Muscle of arm (tissue), 12 donors: ENCODE results near the gene SLC5A2. TPM values are rescaled to one million over a fixed set of nuclear protein-coding genes. Genes with fewer than 3 reads are reported as not detected.
A peak's percentile ranks its signal among the peaks of the same experiment; 100 is the strongest.
"Not testable (repeated sequence)": the region's sequence is repeated elsewhere in the genome, so short reads cannot be mapped to it uniquely, and the experiment has no call there.

Source experiments
- DNase-seq: peaks from one replicate; pipeline ENCODE4 v3.0.0-alpha.2; 2013
- polyA plus RNA-seq, 12 donors: library from polyadenylated mRNA; unstranded; fragments of 120-200 nt; gene quantifications; one replicate each; pipeline ENCODE4 v1.2.1, GENCODE V29; 2013; ENCODE audit not compliant: insufficient read length in 12 of 12

SLC5A2 gene
- polyA plus RNA-seq, 12 donors, result 0.98 to 11.3 (median 5.0) TPM; not detected in 2

DNA sequence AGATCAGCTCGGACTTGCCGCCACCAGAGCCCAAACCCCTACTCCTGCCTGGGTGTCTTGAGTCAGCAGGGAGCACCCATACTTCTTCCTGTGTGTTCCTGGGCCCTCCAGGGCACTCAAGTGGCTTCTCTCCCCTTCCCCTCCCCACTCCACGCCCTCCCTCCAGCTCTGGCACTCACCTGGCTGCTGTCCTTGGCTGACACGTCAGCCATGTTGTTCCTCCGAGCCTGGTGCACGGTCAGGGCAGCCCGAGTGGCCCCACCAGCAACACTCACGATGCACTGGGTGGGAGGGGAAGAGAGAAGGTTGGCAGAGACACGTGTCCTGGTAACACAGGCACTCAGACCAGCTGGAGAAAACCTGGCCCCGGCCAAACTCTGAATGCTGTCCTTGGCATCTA is 13.7 kb downstream of the SLC5A2 start:
- DNase-seq, result no peak

DNA sequence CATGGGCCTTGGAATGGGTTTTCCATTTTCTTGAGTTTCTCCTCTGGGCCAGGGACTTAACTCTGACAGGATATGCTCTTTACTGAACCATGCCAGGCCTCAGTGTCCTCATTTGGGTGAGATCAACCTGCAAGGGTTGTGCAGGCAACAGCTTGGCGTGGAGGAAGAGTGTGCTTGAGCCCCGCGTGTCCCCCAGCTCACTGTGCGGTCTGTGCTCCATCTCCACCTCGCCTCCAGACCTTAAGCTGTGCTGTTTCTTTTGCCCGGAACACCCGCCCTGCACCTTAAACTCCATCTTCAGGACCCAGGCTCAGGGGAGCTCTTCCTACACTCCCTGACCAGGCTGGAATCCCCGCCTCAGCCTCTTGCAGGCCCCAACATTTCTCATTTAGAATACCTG is 15.6 kb downstream of the SLC5A2 start:
- no peak for DNase-seq

DNA sequence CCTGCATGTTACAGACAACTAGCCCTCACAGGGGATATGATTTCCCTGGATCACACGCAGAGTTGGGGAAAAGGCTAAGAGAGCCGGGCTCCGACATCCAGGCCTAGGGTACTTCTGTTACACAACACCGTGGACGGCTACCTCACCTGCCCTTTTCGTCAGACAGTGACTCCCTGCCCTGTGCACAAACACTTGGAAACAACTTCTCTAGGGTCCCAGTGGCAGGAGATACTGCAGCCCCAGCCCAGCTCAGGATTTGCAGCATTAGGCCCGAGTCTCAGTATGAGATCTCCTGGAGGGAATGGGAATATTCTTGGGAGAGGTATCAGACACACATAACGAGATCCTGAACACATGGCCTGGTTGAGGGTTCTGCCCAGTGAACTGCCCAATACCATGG is 17.0 kb downstream of the SLC5A2 start:
- no peak for DNase-seq

DNA sequence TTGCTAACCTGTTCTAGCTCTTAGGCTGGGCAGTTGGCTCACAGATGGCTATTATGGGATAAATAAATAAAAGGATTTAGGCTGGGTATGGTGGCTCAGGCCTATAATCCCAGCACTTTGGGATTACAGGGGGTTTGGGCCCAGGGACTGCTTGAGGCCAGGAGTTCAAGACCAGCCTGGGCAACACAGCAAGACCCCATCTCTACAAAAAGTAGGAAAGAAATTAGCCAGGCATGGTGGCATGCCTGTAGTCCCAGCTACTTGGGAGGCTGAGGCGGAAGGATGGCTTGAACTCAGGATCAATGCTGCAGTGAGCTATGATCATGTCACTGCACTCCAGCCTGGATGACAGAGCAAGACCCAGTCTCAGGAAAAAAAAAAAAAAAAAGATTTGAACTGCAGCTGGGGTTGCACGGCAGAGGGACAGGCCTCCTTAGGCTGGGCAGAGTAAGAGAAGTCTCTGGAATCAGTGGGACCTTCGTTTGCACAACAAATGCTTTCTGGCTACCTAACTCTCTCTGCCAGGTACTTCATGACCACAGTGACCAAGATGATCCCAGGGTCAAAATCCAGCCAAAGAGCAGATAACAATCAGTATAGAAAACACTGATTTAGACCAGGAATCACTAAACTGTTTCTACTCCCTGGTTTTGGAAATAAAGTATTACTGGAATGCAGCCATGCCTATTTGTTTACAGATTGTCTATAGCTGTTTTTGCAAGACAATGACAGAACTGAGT is 18.5 kb downstream of the SLC5A2 start:
- DNase-seq, result no peak

- no peak for DNase-seq
These were observed 19.0 kb downstream of the SLC5A2 start for GRCh38 chr16:31501966-31502348.

GRCh38 chr16:31502981-31503380 is 20.1 kb downstream of the SLC5A2 start:
- no peak for DNase-seq

- not testable (repeated sequence) for DNase-seq
These were observed 20.6 kb downstream of the SLC5A2 start for GRCh38 chr16:31503555-31503954.

GRCh38 chr16:31504159-31504558 is 21.2 kb downstream of the SLC5A2 start:
- DNase-seq, result no peak

GRCh38 chr16:31505483-31505882 is 22.6 kb downstream of the SLC5A2 start:
- no peak for DNase-seq

DNA sequence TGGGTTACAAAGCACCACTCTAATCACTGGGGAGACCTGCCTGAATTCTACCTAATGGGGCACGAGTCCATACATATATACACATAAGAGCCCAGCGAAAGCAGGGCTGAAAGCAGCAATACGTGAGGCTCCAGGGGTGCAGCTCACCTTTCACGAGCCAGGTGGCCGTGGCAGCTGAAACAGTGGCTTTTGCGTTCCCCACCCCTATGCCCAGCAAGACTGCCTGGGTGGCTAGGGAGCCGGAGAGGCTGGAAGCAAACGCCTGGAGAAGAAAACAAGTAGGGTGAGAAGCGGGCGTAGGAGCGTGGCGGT is 24.6 kb downstream of the SLC5A2 start:
- no peak for DNase-seq

- DNase-seq, result peak; percentile 93
These were observed 25.2 kb downstream of the SLC5A2 start, which contains the start of gene RUSF1 for GRCh38 chr16:31507929-31508705. TSS of gene RUSF1 (minus strand) at chr16:31508391. CDS start at chr16:31508373, 18 bp downstream.

DNA sequence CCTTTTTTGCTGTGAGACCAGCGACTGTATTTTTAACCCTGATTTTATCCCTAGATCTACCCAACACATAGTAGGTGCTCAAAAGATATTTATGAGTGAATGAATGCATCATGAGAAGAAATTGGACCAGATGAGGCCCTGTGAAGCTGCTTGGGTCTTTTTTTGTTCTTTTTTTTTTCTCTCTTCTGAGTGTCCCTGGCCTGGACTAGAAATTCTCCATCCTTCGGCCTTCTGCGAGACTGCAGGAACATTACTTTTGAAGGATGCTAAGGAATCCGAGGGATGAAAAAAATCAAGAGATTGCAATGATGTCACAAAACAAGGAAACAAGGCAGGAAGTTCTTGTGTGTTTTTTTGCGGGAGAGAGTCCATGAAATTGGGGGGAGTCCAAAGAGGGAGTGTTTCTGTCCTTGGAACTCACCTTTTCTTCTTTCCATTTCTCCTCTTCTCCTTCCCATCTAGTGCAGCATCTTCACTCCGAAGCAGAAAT is 25.8 kb downstream of the SLC5A2 start:
- peak; percentile 69 for DNase-seq

DNA sequence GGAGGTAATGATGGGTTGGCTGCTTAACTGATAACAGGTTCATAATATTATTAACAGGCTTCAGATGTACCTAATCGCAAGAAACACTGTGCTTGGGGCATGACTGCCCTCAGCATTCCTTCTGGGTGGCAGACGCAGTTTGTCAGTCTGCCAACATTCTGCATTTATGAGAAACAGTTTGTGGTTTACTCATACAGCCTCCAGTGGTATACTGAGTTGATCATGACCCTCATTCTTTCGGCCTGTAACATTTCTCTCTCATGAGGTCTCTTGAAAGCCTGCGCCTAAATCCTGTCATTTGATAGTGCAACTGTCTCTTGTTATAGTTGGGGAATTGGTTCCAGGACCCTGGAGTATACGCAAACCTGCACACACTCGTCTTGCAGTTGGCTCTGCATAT is 30.2 kb downstream of the SLC5A2 start:
- no peak for DNase-seq

DNA sequence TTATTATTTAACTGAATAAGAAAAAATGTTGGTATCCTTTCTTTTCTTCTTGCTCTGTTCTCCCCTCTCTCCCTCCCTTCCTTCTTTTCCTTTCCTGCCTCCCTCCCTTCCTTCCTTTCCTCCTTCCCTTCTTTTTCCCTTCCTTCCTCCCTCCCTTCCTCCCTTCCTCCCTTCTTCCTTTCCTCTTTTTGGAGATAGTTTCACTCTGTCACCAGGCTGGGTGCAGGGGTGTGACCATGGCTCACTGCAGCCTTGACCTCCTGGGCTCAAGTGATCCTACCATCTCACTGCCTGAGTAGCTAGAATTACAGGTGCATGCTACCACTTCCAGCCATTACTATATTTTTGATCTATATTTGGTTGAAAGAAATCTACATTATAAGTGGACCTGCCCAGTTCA is 31.0 kb downstream of the SLC5A2 start:
- no peak for DNase-seq

DNA sequence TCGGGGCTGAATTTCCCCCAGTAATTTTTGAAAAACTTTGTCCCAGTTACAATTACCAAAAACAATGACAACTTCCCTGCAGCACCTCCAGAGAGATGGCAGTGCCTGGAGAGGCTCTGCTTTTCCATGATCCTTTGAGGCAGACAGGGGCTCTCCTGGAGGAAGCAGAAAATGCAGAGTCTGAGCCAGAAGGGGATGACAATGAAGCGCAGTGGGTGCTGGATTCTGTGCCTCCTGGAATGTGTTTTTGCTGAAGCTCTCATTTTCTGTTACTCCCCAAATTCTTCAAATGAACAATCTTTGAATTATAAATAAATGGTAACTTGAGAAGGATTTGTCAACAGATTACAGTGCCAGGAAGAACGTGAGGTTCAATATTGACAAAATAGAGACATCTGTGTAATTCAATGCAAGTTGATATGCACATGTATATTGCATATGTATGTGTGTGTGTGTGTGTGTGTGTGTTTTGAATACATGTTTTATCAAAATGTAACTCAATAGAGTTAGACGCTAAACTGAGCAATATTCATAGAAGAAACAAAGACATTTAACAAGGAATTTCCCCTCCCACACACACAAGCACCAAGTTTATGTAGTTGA is 35.0 kb downstream of the SLC5A2 start:
- DNase-seq, result no peak

DNA sequence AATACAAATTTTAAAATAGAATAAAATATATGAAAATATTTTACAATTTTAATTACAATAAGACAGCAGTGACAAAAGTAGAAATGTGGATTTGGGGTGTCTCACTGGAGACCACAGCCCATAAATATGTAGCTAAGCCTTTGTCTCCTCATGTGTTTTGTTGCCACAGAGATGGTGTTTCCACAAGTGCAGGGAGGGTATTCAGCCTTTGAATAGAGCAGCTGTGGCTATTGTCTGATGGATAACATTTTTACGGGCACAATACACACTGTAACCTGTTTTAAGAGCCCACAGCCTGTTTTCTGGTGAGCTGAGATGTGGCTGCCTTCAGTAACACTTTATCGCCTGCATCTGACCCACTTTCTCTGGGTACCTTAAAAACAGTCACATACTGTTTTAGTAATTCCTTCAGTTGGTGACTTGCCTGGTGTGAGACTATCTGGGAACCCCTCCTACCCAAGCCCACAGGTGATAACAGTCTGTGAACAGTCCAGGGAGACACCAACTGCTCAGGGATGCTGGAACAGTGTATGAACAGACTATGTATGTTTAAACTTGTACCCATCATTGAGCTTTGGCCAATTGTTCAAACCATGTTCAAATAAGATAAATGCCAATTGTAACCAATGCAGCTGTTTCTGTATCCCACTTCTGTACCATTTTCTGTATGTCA is 37.0 kb downstream of the SLC5A2 start:
- no peak for DNase-seq

DNA sequence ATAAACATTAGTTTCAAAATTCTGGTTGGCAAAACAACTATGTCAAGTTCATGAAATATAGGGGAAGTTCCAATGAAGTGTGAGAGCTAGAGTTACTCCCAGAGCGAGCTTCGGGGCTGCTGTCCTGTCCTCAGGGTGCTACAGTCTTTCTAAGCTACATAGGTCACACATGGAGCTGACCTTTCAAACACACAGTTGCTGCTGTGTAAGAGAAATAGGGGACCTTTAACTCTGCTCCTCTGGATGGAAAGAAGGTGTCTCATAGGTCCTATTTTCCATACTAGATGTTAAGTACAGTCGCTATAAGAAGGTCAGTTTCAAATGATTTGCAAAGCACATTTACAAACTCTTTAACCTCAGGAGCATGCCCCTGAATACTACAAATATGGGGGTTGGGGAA is 38.4 kb downstream of the SLC5A2 start:
- DNase-seq, result no peak

GRCh38 chr16:31522071-31522470 is 39.1 kb downstream of the SLC5A2 start:
- DNase-seq, result no peak

DNA sequence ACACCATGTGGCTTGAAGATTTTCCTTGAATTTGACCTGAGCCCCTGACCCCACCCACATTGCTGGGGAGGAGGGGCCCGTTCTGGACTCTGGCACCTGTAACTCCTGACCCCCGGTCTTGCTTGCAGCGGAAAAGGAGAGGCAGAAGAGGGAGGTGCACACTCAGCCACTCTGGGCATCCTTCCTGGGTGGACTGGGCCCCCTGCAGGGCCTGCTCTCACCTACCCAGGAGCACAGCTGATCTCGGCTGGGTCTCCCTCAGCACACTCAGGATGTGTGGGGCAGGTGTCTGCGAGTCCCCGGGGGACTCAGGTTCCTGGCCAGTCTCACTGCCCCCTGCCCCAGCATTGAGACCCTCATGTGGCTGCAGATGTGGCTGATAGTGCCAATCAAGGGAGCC is 40.8 kb downstream of the SLC5A2 start:
- DNase-seq, result not testable (repeated sequence)

DNA sequence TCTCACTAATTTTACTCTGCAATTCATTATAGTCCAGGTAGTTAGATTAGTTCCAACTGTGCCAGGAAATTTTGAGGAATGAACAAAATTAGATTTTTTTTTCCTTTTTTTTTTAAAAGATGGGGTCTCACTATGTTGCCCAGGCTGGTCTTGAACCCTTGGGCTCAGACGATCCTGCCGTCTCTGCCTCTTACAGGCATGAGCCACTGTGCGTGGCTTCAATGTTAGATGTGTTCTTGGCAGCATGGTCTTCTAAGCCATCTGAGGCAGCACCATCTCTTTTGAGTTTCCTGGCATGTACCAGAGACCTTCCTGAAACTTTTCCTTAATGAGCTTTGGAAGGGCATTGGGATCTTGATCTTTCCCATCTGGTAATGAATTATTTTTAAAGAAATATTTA is 42.2 kb downstream of the SLC5A2 start:
- no peak for DNase-seq

DNA sequence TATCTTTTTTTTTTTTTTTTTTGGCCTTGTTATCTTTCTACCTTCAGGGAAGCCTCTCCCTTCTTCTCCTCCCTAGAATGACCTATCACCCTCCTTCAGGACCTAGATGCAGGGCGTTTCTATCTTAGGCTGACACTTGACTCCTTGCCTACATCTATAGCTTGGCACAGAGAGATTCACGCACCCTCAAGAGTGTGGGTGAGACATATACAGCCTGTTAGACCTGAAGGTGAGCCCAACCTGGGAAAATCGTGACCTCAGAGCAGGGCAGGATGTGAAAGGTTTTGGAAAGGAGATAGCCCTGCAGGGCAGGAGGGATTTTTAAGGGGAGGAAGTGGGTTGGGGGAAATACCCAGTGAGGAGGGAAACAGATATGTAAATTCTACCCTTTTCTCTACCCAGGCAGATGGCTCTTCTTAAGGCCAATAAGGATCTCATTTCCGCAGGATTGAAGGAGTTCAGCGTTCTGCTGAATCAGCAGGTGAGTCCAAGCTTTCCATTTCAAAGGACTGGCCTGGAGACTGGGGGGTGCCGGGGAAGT is 44.9 kb downstream of the SLC5A2 start, which contains the start of gene AHSP:
TSS of gene AHSP (plus strand) at position 167 of the 541 bp plus-strand sequence. CDS start at position 407, 240 bp downstream.
- DNase-seq, result no peak
